Spinal cord (tissue), 10 donors: ENCODE results near the gene KRTCAP2. TPM values are rescaled to one million over a fixed set of nuclear protein-coding genes. Genes with fewer than 3 reads are reported as not detected.

Source experiments
- DNase-seq, 6 donors: peaks; one replicate each; pipeline versions ENCODE4 v3.0.0 to v3.0.0-alpha.2; 2013 to 2015; ENCODE audit warnings: low spot score in 6 of 6, low read depth in 4 of 6
- H3K27ac ChIP-seq: one replicate; pipeline ENCODE4 v1.5.1; 2013; ENCODE audit warnings: low read depth, low read length, control low read depth
- H3K27me3 ChIP-seq: one replicate; pipeline ENCODE4 v1.6.1; 2013; ENCODE audit warnings: low read length; ENCODE audit not compliant: control insufficient read depth, insufficient read depth
- H3K36me3 ChIP-seq: one replicate; pipeline ENCODE4 v1.6.1; 2013; ENCODE audit warnings: low read length; ENCODE audit not compliant: control insufficient read depth, insufficient read depth
- H3K4me1 ChIP-seq: one replicate; pipeline ENCODE4 v1.6.1; 2013; ENCODE audit warnings: low read length; ENCODE audit not compliant: control insufficient read depth, insufficient read depth
- H3K4me3 ChIP-seq: one replicate; pipeline ENCODE4 v1.5.1; 2013; ENCODE audit warnings: low read depth, low read length, control low read depth
- H3K9me3 ChIP-seq: one replicate; pipeline ENCODE4 v1.6.1; 2013; ENCODE audit warnings: low read length; ENCODE audit not compliant: control insufficient read depth, insufficient read depth
- WGBS: methylation state at CpG from one replicate; pipeline ENCODE4 v1.1.5; 2013; ENCODE audit warnings: missing lambda C conversion rate; ENCODE audit not compliant: insufficient coverage; 5-methylcytosine and 5-hydroxymethylcytosine counted together
- polyA plus RNA-seq, 2 donors: library from polyadenylated mRNA; unstranded; fragments of 120-200 nt; gene quantifications; one replicate each; pipeline ENCODE4 v1.2.1, GENCODE V29; 2013; ENCODE audit not compliant: insufficient read length in 2 of 2
- total RNA-seq, 2 donors: library from RNA; depleted of rRNA in 1 of 2; stranded (reverse); fragments of 120-200 nt in 1 of 2; fragments of >200 nt in 1 of 2; gene quantifications; one replicate each; pipeline versions ENCODE4 v1.2.3 to v1.2.4, GENCODE V29; 2013 to 2014
- donor health status: healthy.

KRTCAP2 gene
- total and polyA plus RNA-seq, 4 donors, result 81.9 to 140 (median 131) TPM

- DNase-seq, result no peak
- 73% methylated on average over 9 of the region's 11 CpGs for WGBS
- Histone ChIP-seq H3K27ac (no peak overlapping the region), H3K27me3 (no peaks in the 10 kb centered on the region), H3K4me3 (no peak overlapping the region), H3K9me3 (no peaks in the 10 kb centered on the region), H3K4me1 (peaks cover 44% of the 10 kb centered on the region), H3K36me3 (peaks cover 66% of the 10 kb centered on the region)
Measured at GRCh38 chr1:155177192-155177917, 4.3 kb upstream of the KRTCAP2 start.

GRCh38 chr1:155176544-155177071 is 3.5 kb upstream of the KRTCAP2 start:
- WGBS, result 69% methylated on average over 7 of the region's 8 CpGs

GRCh38 chr1:155175927-155176371 is 2.8 kb upstream of the KRTCAP2 start:
- no peaks in the 10 kb centered on the region for H3K9me3 ChIP-seq
- H3K4me1 ChIP-seq, result peaks cover 54% of the 10 kb centered on the region
- no peak for DNase-seq
- H3K27me3 ChIP-seq, result no peaks in the 10 kb centered on the region
- H3K27ac ChIP-seq, result no peak overlapping the region
- WGBS, result 75% methylated on average over 7 of the region's 9 CpGs
- H3K36me3 ChIP-seq, result peaks cover 52% of the 10 kb centered on the region
- H3K4me3 ChIP-seq, result no peak overlapping the region

More at GRCh38 chr1:155176544-155177071, 3.5 kb upstream of the KRTCAP2 start:
- no peaks in the 10 kb centered on the region for H3K27me3 ChIP-seq
- H3K4me3 ChIP-seq, result no peak overlapping the region
- H3K36me3 ChIP-seq, result peaks cover 58% of the 10 kb centered on the region
- H3K9me3 ChIP-seq, result no peaks in the 10 kb centered on the region
- peak in 4 of 6 donors; percentile 66 to 93 (median 82) for DNase-seq
- no peak overlapping the region for H3K27ac ChIP-seq
- H3K4me1 ChIP-seq, result peaks cover 49% of the 10 kb centered on the region

GRCh38 chr1:155175281-155175926 is 2.3 kb upstream of the KRTCAP2 start:
- peak overlapping the region; percentile 90 for H3K27ac ChIP-seq
- DNase-seq, result no peak
- WGBS, result 88% methylated on average over 4 of the region's 12 CpGs
- H3K4me3 ChIP-seq, result peak overlapping the region; percentile 95
- peaks cover 50% of the 10 kb centered on the region for H3K36me3 ChIP-seq
- H3K27me3 ChIP-seq, result no peaks in the 10 kb centered on the region
- H3K9me3 ChIP-seq, result no peaks in the 10 kb centered on the region
- H3K4me1 ChIP-seq, result peaks cover 54% of the 10 kb centered on the region

- DNase-seq, result peak in 4 of 6 donors; percentile 62 to 97 (median 77)
- Histone ChIP-seq H3K36me3 (peaks cover 50% of the 10 kb centered on the region), H3K27ac (peak overlapping the region; percentile 90)
Measured at GRCh38 chr1:155174324-155175280, 1.5 kb upstream of the KRTCAP2 start.

GRCh38 chr1:155173478-155174323 is 597 bp upstream of the KRTCAP2 start, which contains the start of gene TRIM46:
TSS of gene TRIM46 (plus strand) at chr1:155173849. CDS start at chr1:155173967, 118 bp downstream.
- peak within 1 kb of the TSS; percentile 90 for H3K27ac ChIP-seq
- peaks cover 54% of the 10 kb centered on the region for H3K4me1 ChIP-seq
- peak in 4 of 6 donors; percentile 60 to 97 (median 79) for DNase-seq
- under 1% methylated on average over 30 of the region's 38 CpGs for WGBS
- H3K27me3 ChIP-seq, result no peaks in the 10 kb centered on the region
- H3K4me3 ChIP-seq, result peak within 1 kb of the TSS; percentile 95
- no peaks in the 10 kb centered on the region for H3K9me3 ChIP-seq
- peaks cover 44% of the 10 kb centered on the region for H3K36me3 ChIP-seq

More at GRCh38 chr1:155174324-155175280, 1.5 kb upstream of the KRTCAP2 start:
- Histone ChIP-seq H3K9me3 (no peaks in the 10 kb centered on the region), H3K27me3 (no peaks in the 10 kb centered on the region), H3K4me1 (peaks cover 54% of the 10 kb centered on the region), H3K4me3 (peak overlapping the region; percentile 95)
- 4% methylated on average over 24 of the region's 35 CpGs for WGBS

- Histone ChIP-seq H3K4me3 (peak overlapping the region; percentile 95), H3K27me3 (no peaks in the 10 kb centered on the region), H3K36me3 (peaks cover 31% of the 10 kb centered on the region), H3K9me3 (no peaks in the 10 kb centered on the region), H3K27ac (peak overlapping the region; percentile 90), H3K4me1 (peaks cover 58% of the 10 kb centered on the region)
- no peak for DNase-seq
- WGBS, result 46% methylated on average over 7 of the region's 8 CpGs
Measured at GRCh38 chr1:155171836-155172731, 1.0 kb downstream of the KRTCAP2 start.

- no peak for DNase-seq
- peaks cover 62% of the 10 kb centered on the region for H3K4me1 ChIP-seq
- WGBS, result 87% methylated on average over 4 of the region's 7 CpGs
Measured at GRCh38 chr1:155170806-155171205, 2.3 kb downstream of the KRTCAP2 start.

More at GRCh38 chr1:155170806-155171205, 2.3 kb downstream of the KRTCAP2 start:
- no peaks in the 10 kb centered on the region for H3K27me3 ChIP-seq
- no peak overlapping the region for H3K4me3 ChIP-seq
- peaks cover 23% of the 10 kb centered on the region for H3K36me3 ChIP-seq
- no peak overlapping the region for H3K27ac ChIP-seq
- no peaks in the 10 kb centered on the region for H3K9me3 ChIP-seq
